Suprapubic skin (tissue), 4 donors: ENCODE data around the gene ZBED1.

Experiments
- EP300 ChIP-seq: sonication (generic); formaldehyde crosslinking; IDR thresholded peaks from one replicate; pipeline ENCODE4 v1.6.1; 2017; ENCODE audit warnings: antibody characterized with exemption
- POLR2A ChIP-seq, 2 donors: fragments of 450-650 bp; IDR thresholded peaks; one replicate each; pipeline ENCODE4 v1.6.1; 2017; ENCODE audit warnings: antibody characterized with exemption in 2 of 2, mild to moderate bottlenecking in 2 of 2, moderate library complexity in 2 of 2
- POLR2AphosphoS5 ChIP-seq, 3 donors: sonication (generic); formaldehyde crosslinking; IDR thresholded peaks; one replicate each; pipeline ENCODE4 v1.6.1; 2017; ENCODE audit warnings: antibody characterized with exemption in 3 of 3
- TF ChIP-seq, protein P1 (sequence below), 2 donors: fragments of 200-600 bp in 1 of 2; fragments of 450-650 bp in 1 of 2; sonication (generic) in 1 of 2; IDR thresholded peaks; one replicate each; pipeline ENCODE4 v1.5.1; 2016 to 2019; ENCODE audit warnings: antibody characterized with exemption in 2 of 2, mild to moderate bottlenecking in 1 of 2, moderate library complexity in 1 of 2

DNA sequence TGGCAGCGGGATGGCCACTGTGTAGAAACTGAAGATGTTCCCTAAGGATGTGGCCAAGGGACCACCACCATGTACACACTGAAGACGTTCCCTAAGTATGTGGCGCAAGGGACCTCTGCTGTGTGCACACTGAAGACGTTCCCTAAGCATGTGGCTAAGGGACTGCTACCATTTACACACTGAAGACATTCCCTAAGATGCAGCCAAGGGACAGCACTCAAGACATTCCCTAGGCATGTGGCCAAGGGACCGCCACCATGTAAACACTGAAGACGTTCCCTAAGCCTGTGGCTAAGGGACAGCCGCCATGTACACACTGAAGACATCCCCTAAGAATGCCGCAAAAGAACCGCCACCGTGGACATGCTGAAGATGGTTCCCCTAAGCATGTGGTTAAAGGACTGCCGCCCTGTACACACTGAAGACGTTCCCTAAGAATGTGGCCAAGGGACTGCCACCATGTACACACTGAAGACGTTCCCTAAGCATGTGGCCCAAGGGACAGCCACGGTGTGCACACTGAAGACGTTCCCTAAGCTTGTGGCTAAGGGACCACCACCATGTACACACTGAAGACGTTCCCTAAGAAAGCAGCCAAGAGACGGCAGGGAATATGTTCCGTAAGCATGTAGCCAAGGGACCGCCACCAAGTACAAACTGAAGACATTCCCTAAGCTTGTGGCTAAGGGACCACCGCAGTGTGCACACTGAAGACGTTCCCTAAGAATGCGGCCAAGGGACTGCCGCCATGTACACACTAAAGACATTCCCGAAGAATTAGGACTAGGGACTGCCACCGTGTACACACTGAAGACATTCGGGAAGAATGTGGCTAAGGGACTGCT, 43.3 kb downstream of the ZBED1 start:
- TF ChIP-seq, protein P1, sequence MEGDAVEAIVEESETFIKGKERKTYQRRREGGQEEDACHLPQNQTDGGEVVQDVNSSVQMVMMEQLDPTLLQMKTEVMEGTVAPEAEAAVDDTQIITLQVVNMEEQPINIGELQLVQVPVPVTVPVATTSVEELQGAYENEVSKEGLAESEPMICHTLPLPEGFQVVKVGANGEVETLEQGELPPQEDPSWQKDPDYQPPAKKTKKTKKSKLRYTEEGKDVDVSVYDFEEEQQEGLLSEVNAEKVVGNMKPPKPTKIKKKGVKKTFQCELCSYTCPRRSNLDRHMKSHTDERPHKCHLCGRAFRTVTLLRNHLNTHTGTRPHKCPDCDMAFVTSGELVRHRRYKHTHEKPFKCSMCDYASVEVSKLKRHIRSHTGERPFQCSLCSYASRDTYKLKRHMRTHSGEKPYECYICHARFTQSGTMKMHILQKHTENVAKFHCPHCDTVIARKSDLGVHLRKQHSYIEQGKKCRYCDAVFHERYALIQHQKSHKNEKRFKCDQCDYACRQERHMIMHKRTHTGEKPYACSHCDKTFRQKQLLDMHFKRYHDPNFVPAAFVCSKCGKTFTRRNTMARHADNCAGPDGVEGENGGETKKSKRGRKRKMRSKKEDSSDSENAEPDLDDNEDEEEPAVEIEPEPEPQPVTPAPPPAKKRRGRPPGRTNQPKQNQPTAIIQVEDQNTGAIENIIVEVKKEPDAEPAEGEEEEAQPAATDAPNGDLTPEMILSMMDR (IDR thresholded peaks at IDR 0.05): no peak
- TF ChIP-seq EP300: no peak
- TF ChIP-seq POLR2A (IDR thresholded peaks at IDR 0.05): no peak
- no peak for TF ChIP-seq POLR2AphosphoS5 (IDR thresholded peaks at IDR 0.05)
